C4-2B (cell line): ENCODE data around the gene PDZD2.
A peak's percentile ranks its signal among the peaks of the same experiment; 100 is the strongest.

ENCODE experiments used
- H3K27ac ChIP-seq: fragments of 450-650 bp; 2 replicates; pipeline ENCODE4 v1.5.1; 2017
- ZFX ChIP-seq: fragments of 450-650 bp; IDR thresholded peaks from 2 replicates; pipeline ENCODE4 v1.6.1; 2017
- TF ChIP-seq, protein P1 (sequence below): fragments of 450-650 bp; conservative IDR thresholded peaks from 2 replicates; pipeline ENCODE4 v1.5.1; 2017; ENCODE audit warnings: mild to moderate bottlenecking

PDZD2 gene

DNA sequence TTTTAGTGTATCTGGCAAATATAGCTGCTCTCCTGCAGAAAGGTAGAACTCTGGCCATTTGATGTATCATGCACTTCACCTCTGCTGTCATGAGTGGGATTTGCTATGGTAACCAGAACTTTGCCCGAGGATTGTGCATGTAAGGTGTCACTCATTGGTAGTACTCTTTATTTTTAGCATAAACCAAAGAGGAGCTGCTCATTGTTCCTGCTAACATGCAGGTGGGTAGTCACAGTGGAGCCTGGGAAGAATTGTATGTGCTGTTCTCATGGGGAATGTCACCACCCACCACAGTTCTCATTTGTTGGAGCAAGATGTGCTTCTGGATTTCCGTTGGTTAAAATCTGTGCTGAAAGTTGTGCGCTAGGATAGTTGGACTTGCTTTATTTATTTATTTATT lies 12.3 kb downstream of the PDZD2 start:
- H3K27ac ChIP-seq: no peak overlapping the region
- TF ChIP-seq, protein P1, sequence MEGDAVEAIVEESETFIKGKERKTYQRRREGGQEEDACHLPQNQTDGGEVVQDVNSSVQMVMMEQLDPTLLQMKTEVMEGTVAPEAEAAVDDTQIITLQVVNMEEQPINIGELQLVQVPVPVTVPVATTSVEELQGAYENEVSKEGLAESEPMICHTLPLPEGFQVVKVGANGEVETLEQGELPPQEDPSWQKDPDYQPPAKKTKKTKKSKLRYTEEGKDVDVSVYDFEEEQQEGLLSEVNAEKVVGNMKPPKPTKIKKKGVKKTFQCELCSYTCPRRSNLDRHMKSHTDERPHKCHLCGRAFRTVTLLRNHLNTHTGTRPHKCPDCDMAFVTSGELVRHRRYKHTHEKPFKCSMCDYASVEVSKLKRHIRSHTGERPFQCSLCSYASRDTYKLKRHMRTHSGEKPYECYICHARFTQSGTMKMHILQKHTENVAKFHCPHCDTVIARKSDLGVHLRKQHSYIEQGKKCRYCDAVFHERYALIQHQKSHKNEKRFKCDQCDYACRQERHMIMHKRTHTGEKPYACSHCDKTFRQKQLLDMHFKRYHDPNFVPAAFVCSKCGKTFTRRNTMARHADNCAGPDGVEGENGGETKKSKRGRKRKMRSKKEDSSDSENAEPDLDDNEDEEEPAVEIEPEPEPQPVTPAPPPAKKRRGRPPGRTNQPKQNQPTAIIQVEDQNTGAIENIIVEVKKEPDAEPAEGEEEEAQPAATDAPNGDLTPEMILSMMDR: no peak
- no peak for TF ChIP-seq ZFX

DNA sequence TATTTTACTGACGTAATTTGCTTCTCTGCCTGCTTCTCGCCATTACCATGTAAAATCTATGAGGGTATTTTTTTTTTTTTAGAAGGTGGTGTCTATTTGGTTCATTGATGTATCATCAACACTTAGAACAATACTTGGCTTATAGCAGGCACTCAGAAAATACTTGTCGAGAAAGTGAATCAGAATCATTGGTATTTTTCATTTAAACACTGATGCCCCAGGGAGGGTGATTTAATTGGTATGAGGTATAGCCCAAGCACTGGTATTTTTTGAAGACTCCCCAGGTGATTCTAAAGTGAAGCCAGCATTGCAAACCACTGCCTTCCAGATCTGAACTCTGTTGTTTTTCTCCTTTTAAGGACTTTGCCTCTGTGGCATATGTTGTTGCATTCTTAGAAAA lies 16.6 kb downstream of the PDZD2 start:
- TF ChIP-seq, protein P1: no peak
- no peak for TF ChIP-seq ZFX

DNA sequence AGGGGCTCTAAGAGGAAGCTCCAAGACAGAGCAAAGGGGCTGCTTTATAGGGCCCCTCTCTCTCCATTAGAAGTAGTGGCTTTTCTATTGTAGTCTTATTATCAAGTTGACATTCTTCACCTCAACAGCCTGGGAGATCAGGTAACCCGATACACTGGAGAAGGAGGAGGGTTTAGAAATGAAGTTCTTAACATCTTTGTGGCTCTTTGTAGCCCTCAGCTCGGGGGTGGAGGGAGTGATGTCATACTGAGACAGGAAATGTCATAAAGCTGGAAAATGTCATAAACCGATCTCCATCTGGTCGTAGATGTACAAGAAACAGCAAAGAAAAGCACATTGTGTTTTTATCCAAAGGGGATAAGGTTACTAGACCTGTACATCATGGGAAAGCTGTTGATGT lies 17.9 kb downstream of the PDZD2 start:
- H3K27ac ChIP-seq: no peak overlapping the region
- TF ChIP-seq, protein P1: no peak
- no peak for TF ChIP-seq ZFX

More for the DNA sequence above, 16.6 kb downstream of the PDZD2 start:
- no peak overlapping the region for H3K27ac ChIP-seq

DNA sequence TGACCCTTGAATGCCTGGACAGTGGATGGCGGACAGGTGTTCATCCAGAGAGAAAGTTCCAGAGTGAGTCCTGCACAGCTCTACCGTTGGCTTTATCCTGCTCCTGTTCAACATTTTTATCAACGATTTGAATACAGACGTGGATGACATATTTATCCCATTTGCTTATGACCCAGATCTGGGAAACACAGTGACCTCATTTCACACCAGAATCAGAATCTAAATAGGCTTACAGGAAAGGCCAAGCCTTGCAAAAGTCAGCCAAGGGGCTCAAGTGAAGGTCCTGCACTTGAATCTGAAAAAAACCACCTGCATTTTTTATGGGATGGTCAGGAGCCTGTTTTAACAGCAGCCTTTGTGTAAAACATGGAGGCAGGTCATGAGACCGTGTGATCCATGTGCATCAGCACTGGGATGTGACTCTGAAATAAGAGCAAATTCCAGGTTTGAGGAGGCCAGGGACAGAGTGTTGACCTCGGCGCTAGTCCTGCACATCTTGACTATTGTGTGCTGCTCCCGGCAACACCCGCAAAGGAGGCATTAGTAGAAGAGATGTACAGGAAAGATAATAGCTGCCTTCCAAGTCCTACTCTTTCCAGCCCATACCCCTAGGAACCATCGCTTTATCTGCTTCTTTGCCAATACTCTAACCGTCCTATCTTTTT lies 18.5 kb downstream of the PDZD2 start:
- H3K27ac ChIP-seq: no peak overlapping the region
- TF ChIP-seq ZFX: no peak
- TF ChIP-seq, protein P1: no peak

DNA sequence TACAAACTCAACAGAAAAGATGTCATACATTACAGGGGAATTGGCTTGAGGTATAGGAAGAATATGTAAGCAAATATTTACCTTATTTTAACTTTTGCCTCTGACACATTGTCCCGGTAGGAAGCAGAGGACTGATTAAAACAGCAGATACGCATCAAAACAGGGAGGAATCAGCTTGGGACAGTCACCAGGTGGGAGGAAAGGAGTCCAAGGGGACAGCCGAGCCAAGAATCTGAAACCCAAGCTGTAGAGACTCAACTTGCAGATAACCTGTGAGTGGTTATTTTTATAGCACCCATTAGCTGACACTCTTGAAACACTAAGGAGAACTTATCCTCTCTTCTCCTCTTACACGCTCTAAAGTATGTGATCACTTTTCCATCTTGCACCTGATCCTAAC lies 22.3 kb downstream of the PDZD2 start:
- peak overlapping the region; percentile 39; the same call in 1 of the 2 replicates for H3K27ac ChIP-seq
- no peak for TF ChIP-seq ZFX
- TF ChIP-seq, protein P1: no peak

DNA sequence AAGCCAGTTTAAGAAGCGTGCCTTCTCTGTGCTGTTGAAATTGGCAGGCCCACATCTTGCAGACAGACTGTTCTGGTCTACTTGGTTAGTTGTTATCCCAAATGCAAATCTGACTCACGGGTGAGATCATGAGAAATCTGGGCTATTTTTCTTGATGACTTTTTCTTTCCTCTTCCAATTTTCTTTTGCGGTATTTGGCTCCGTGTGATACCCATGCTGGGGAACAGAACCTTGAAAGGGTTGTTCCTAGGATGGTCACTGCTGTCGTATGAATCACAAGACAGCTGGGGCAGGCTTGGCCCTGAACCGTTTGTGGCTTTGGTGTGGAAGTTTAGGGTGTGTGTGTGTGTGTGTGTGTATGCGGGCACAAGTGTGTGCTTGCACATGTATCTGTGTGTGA lies 24.6 kb downstream of the PDZD2 start:
- TF ChIP-seq ZFX: no peak
- TF ChIP-seq, protein P1: no peak
- H3K27ac ChIP-seq: no peak overlapping the region

DNA sequence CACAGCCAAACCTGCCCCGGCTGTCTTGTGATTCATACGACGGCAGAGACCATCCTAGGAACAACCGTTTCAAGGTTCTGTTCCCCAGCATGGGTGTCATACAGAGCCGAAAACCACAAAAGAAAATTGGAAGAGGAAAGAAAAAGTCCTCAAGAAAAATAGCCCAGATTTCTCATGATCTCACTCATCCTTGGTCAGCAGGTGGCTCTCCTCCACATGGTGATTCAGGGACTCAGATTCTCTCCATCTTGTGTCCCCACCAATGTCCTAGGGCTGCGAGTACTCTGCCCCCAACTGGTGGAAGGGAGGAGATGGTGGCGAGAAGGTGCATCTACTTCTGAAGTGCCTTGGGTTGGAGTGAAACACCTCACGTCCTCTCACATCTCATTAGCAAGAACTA lies 25.6 kb downstream of the PDZD2 start:
- H3K27ac ChIP-seq: no peak overlapping the region
- no peak for TF ChIP-seq ZFX
- TF ChIP-seq, protein P1: peak; percentile 62
